HFFc6 (cell line): ENCODE data around the gene PIGM. TPM values are rescaled to one million over a fixed set of nuclear protein-coding genes. Genes with fewer than 3 reads are reported as not detected.

Experiments used
- DNase-seq: peaks from one replicate; pipeline ENCODE4 v3.0.0-alpha.2; 2018
- H3K27ac Mint-ChIP-seq: 2 replicates; pipeline ENCODE4 v1.8.0; 2020; ENCODE audit warnings: mild to moderate bottlenecking, mixed read lengths
- H3K27me3 Mint-ChIP-seq: 2 replicates; pipeline ENCODE4 v1.8.0; 2021; ENCODE audit warnings: mild to moderate bottlenecking, moderate library complexity, mixed read lengths; ENCODE audit not compliant: insufficient read depth
- H3K36me3 Mint-ChIP-seq: 2 replicates; pipeline ENCODE4 v1.8.0; 2021; ENCODE audit warnings: low read depth, mixed read lengths
- H3K4me1 Mint-ChIP-seq: 2 replicates; pipeline ENCODE4 v1.8.0; 2020; ENCODE audit warnings: low read depth, mixed read lengths
- H3K4me3 Mint-ChIP-seq: 2 replicates; pipeline ENCODE4 v1.8.0; 2020; ENCODE audit warnings: mild to moderate bottlenecking, moderate library complexity, mixed read lengths
- H3K9me3 Mint-ChIP-seq: 2 replicates; pipeline ENCODE4 v1.8.0; 2020; ENCODE audit warnings: mild to moderate bottlenecking, mixed read lengths
- CTCF ChIP-seq: fragments of 200-600 bp; sonication (generic); IDR thresholded peaks from 2 replicates; pipeline ENCODE4 v1.5.0; 2021; ENCODE audit warnings: antibody characterized with exemption, mild to moderate bottlenecking
- total RNA-seq, 6 experiments: library from RNA; stranded (reverse); fragmentation: NEBNext Ultra II Directional; extraction: Animal tissue kit (Norgen Biotek cat#: 25700); gene quantifications; 2 replicates in 1 of 6; 3 replicates in 5 of 6; pipeline ENCODE4 v1.2.3, GENCODE V29; 2021

Gene PIGM
- total RNA-seq, 6 experiments from 2014 or later = 6.7 to 8.4 (median 7.7) TPM

GRCh38 chr1:160001440-160001839 lies 30.4 kb downstream of the PIGM start:
- H3K4me1 Mint-ChIP-seq = peaks cover 33% of the 10 kb centered on the region
- TF ChIP-seq CTCF = no peak
- no peak for DNase-seq
- no peak overlapping the region for H3K27ac Mint-ChIP-seq
- H3K36me3 Mint-ChIP-seq = no peaks in the 10 kb centered on the region
- H3K9me3 Mint-ChIP-seq = no peaks in the 10 kb centered on the region
- no peak overlapping the region for H3K4me3 Mint-ChIP-seq
- H3K27me3 Mint-ChIP-seq = peaks cover 1% of the 10 kb centered on the region; the same call in 1 of the 2 replicates

GRCh38 chr1:159999204-159999603 lies 32.6 kb downstream of the PIGM start:
- TF ChIP-seq CTCF = no peak
- DNase-seq = no peak
- H3K4me3 Mint-ChIP-seq = no peak overlapping the region
- H3K27me3 Mint-ChIP-seq = peaks cover 1% of the 10 kb centered on the region; the same call in 1 of the 2 replicates
- H3K27ac Mint-ChIP-seq = no peak overlapping the region
- H3K36me3 Mint-ChIP-seq = no peaks in the 10 kb centered on the region
- H3K9me3 Mint-ChIP-seq = no peaks in the 10 kb centered on the region
- peaks cover 51% of the 10 kb centered on the region for H3K4me1 Mint-ChIP-seq

GRCh38 chr1:159996653-159997052 lies 35.1 kb downstream of the PIGM start:
- peak overlapping the region; percentile 45 for H3K27ac Mint-ChIP-seq
- no peak for TF ChIP-seq CTCF
- H3K27me3 Mint-ChIP-seq = peaks cover 1% of the 10 kb centered on the region; the same call in 1 of the 2 replicates
- peak overlapping the region; percentile 4; the same call in 1 of the 2 replicates for H3K4me3 Mint-ChIP-seq
- no peaks in the 10 kb centered on the region for H3K9me3 Mint-ChIP-seq
- H3K36me3 Mint-ChIP-seq = no peaks in the 10 kb centered on the region
- DNase-seq = peak; percentile 88
- H3K4me1 Mint-ChIP-seq = peaks cover 62% of the 10 kb centered on the region

- TF ChIP-seq CTCF = no peak
- H3K4me3 Mint-ChIP-seq = no peak overlapping the region
- no peak overlapping the region for H3K27ac Mint-ChIP-seq
- DNase-seq = no peak
- H3K27me3 Mint-ChIP-seq = peaks cover 5% of the 10 kb centered on the region; the same call in 1 of the 2 replicates
- H3K9me3 Mint-ChIP-seq = no peaks in the 10 kb centered on the region
- no peaks in the 10 kb centered on the region for H3K36me3 Mint-ChIP-seq
- H3K4me1 Mint-ChIP-seq = peaks cover 70% of the 10 kb centered on the region
These were observed 36.9 kb downstream of the PIGM start for GRCh38 chr1:159994896-159995295.

- no peak overlapping the region for H3K4me3 Mint-ChIP-seq
These were observed 37.9 kb downstream of the PIGM start for GRCh38 chr1:159993911-159994310.

More at GRCh38 chr1:159993911-159994310, 37.9 kb downstream of the PIGM start:
- peaks cover 4% of the 10 kb centered on the region; the same call in 1 of the 2 replicates for H3K27me3 Mint-ChIP-seq
- no peak overlapping the region for H3K27ac Mint-ChIP-seq
- no peaks in the 10 kb centered on the region for H3K9me3 Mint-ChIP-seq
- no peak for TF ChIP-seq CTCF
- peaks cover 64% of the 10 kb centered on the region for H3K4me1 Mint-ChIP-seq
- DNase-seq = no peak
- H3K36me3 Mint-ChIP-seq = no peaks in the 10 kb centered on the region
